Erythroblast (primary cell): ENCODE measurements around the gene PARVA.
"Not testable (repeated sequence)": the region's sequence is repeated elsewhere in the genome, so short reads cannot be mapped to it uniquely, and the experiment has no call there.

Source experiments
- DNase-seq, 2 experiments: peaks; one replicate each; lab custom pipeline; 2025; lab: John Stamatoyannopoulos, UW
- GATA1 ChIP-seq: IDR thresholded peaks from 2 replicates; pipeline ENCODE4 v1.6.1; 2011; ENCODE audit warnings: low read depth, mild to moderate bottlenecking, control low read depth, low read length, moderate library complexity
- POLR2A ChIP-seq: IDR thresholded peaks from 2 replicates; pipeline ENCODE4 v1.6.1; 2011; ENCODE audit warnings: mild to moderate bottlenecking, low read length

PARVA gene

GRCh38 chr11:12362857-12363256 is 14.5 kb upstream of the PARVA start:
- TF ChIP-seq GATA1 (no peak), POLR2A (no peak)
- DNase-seq = no peak

- DNase-seq = no peak
- TF ChIP-seq POLR2A (no peak), GATA1 (no peak)
These were observed 14.0 kb upstream of the PARVA start for GRCh38 chr11:12363373-12363772.

DNA sequence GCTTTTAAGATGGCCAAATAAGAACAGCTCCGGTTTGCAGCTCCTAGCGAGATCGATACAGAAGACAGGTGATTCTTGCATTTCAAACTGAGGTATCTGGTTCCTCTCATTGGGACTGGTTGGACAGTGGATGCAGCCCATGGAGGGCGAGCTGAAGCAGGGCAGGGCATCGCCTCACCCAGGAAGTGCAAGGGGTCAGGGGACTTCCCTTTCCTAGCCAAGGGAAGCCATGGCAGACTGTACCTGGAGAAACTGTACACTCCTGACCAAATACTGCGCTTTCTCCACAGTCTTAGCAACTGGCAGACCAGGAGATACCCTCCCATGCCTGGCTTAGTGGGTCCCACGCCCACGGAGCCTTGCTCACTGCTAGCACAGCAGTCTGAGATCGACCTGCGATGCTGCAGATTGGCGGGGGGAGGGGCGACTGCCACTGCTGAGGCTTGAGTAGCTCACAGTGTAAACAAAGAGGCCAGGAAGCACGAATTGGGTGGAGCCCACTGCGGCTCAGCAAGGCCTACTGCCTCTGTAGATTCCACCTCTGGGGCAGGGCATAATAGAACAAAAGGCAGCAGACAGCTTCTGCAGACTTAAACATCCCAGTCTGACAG is 11.3 kb upstream of the PARVA start:
- DNase-seq = not testable (repeated sequence)

- not testable (repeated sequence) for DNase-seq
These were observed 10.3 kb upstream of the PARVA start for GRCh38 chr11:12367057-12367456.

GRCh38 chr11:12372111-12372510 is 5.3 kb upstream of the PARVA start:
- no peak for TF ChIP-seq POLR2A
- no peak for TF ChIP-seq GATA1
- DNase-seq = no peak

DNA sequence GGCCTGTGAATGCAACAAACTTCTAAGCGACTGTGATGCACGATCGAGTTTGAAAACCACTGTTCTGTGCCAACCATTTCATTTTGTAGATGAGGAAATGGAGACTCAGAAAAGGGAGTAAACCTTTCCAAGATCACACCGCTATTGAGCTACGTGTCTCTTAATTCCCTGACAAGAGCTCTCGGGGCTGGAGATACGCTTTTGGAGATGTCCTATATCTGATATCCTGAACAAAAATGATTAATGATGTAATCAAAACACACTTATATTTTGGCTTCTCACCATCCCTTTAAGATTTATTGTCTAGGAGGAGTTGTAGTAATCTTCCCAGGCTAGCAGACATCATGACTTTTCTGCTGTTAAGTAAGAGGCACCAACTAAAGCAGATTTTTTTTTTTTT is 1.7 kb upstream of the PARVA start:
- DNase-seq = no peak
- TF ChIP-seq GATA1 (no peak), POLR2A (no peak)

DNA sequence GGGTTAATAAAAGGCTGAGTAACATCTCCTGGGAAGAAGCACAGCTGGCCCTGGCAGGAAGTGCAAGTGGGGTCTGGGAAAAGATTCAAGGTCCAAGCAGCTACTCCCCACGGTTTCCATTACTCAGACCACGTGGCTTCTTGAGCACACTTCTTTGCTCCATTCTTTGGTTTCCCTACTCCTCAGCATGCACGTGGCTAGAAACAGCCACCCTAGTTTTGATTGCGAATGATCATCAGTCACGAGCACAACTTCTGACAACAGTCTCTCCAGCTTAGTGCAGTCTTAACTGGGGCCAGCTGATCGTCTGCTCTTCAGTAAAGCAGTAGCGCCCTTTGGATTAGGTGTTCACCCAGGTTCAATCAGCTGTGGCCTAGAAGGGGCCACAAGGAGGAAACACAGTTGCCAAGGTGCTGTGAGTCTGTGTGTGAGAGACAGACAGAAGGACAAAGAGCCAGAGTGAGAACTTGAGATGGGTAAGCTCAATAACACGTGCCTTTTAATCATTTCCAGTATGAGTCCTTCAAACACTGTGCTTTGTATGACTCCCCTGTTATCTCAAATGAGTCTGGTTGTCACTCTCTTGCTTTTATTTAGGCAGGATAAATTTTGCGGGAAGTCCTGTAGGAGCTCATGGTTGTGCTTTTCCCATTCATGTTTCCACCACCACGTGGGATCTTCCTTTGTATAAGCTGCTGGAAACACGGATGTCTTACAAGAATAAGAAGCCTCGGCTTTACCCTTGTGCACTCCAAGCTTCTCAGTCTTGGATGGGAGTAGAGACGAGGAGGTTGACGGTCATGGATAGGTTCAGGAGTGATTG is 901 bp upstream of the PARVA start:
- DNase-seq = no peak
- TF ChIP-seq POLR2A (no peak), GATA1 (no peak)

DNA sequence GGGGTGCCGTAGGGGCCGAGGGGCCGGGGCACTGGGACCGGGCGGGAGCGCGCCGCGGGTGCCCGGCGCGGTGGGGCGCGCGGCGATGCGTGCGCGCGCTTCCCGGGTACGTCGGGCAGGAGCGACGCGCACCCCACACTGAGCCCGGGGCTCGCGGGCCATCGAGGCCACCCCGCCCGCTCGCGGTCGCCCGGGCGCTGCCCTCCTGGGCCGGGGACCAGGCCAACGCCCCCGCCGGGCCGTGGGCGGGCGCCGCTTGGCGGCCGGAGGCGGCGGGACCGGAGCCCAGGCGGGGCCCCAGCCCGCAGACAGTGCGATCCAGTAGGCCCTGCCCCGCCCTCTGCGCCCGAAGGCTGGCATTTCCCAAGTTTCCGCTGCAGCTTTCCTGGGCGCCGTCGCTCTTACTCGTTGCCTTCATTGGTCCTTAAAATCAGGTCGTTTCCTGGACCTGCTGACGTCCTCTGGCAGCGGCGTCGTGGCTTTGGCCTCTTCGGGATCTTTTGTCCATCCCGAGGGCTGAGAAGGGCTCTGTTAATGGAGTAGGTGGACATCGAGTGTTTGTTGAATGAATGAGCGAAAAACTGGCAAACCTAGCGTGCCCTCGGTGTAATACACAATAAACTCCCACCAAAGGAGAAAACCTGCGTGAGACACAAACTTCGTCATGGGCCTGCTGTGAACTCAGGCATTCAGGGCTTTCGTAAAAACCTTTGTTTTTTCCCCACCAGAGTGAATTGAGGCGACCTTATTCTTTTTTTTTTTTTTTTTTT is 638 bp downstream of the PARVA start:
- TF ChIP-seq GATA1 = no peak
- no peak for TF ChIP-seq POLR2A
- DNase-seq = no peak

- DNase-seq = no peak
- TF ChIP-seq POLR2A (no peak), GATA1 (no peak)
These were observed 3.4 kb downstream of the PARVA start for GRCh38 chr11:12380565-12381325.

GRCh38 chr11:12381875-12382274 is 4.5 kb downstream of the PARVA start:
- DNase-seq = no peak
- TF ChIP-seq GATA1 (no peak), POLR2A (no peak)

GRCh38 chr11:12382451-12382850 is 5.1 kb downstream of the PARVA start:
- TF ChIP-seq POLR2A (no peak), GATA1 (no peak)
- no peak for DNase-seq

- no peak for DNase-seq
- TF ChIP-seq GATA1 (no peak), POLR2A (no peak)
These were observed 8.9 kb downstream of the PARVA start for GRCh38 chr11:12386309-12386708.

- no peak for DNase-seq
These were observed 9.4 kb downstream of the PARVA start for GRCh38 chr11:12386745-12387144.

More at GRCh38 chr11:12386745-12387144, 9.4 kb downstream of the PARVA start:
- TF ChIP-seq GATA1 (no peak), POLR2A (no peak)
